ENCODE results near the gene RAB29. TPM values are rescaled to one million over a fixed set of nuclear protein-coding genes. Genes with fewer than 3 reads are reported as not detected.

Gene RAB29
- total and polyA plus RNA-seq, 9 of the 15 experiments (the other 6 are each of a cell fraction or from before 2014, with no cell fraction given): 6.3 to 17.6 (median 8.0) TPM

DNA sequence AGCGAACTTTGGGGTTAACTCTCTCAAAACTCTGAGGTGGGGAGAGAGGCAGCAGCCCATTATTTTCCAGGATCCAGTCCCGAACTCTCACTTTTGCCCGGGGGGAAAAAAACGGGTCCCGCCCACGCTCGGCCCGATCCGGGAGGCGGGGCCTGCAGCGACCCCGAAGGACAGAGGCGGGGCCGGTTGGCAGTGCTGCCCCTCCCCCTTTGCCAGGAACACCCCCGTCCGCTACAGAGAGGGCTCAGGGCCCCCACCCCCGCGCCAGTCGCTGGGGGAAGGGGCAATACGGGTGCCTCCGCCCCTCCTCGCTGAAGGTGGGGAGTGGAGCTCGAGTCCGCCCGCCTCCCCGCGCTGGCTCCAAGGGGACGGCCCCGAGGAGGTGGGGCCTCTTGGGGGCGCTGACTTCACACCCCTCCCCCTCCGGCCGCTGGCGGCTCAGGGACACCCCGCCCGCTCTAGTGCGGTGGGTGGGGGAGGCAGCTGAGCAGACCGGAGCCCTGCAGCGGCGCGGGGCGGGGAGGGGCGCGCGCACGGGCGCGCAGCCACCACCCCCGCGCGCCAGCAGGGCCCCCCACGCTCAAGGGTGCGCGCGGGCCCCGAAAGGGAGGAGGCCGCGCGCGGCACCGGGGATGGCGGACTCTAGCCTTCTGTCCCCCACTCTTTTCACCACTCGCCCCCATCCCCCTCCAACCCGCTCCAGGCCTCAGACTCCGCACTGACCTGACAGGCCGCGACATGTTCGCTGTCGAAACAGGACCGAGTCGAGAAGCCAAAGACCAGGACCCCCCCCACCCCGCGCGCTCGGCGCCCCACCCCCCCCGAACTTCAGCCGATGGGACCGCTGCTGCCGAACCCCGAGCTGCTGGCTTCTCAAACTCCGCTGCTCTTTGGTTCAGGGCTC, 25.8 kb downstream of the RAB29 start (continued):
- TF ChIP-seq ETV5 (CRISPR knock-in tag; IDR thresholded peaks at IDR 0.05; ENCODE audit: low read depth) (no peak; the same call in 1 of the 2 replicates), TCF7L2 (IDR thresholded peaks at IDR 0.05; ENCODE audit: low read depth, low read length) (no peak), CBX8 (IDR thresholded peaks at IDR 0.05; ENCODE audit: borderline replicate concordance, extremely low read depth, low read depth, low read length, poor library complexity, severe bottlenecking) (no peak), SIN3B (IDR thresholded peaks at IDR 0.05; ENCODE audit: low read depth) (no peak; the same call in 1 of the 2 replicates), FOXK1 (CRISPR knock-in tag; IDR thresholded peaks at IDR 0.05; ENCODE audit: borderline replicate concordance) (no peak), POLR2H (tag; IDR thresholded peaks at IDR 0.05; ENCODE audit: low read depth) (peak; percentile 43), SMARCA5 (IDR thresholded peaks at IDR 0.05) (no peak), SIRT6 (IDR thresholded peaks at IDR 0.05; ENCODE audit: low read depth, low read length) (no peak), ZNF41 (CRISPR knock-in tag; conservative IDR thresholded peaks at IDR 0.05) (no peak), ZNF316 (IDR thresholded peaks at IDR 0.05) (no peak), DACH1 (IDR thresholded peaks at IDR 0.05; ENCODE audit: partially characterized antibody) (no peak), DLX4 (CRISPR knock-in tag; IDR thresholded peaks at IDR 0.05) (no peak), ARHGAP35 (IDR thresholded peaks at IDR 0.05; ENCODE audit: partially characterized antibody) (no peak), DPF2 (IDR thresholded peaks at IDR 0.05) (peak; percentile 50; the same call in 1 of the 2 replicates), NELFE (IDR thresholded peaks at IDR 0.05; ENCODE audit: insufficient read depth, insufficient read length) (no peak), COPS2 (conservative IDR thresholded peaks at IDR 0.05) (no peak), ZNF24 (IDR thresholded peaks at IDR 0.05) (no peak), HMGXB4 (CRISPR knock-in tag; IDR thresholded peaks at IDR 0.05) (peak; percentile 31; the same call in 1 of the 2 replicates)
- TF ChIP-seq, protein P1, sequence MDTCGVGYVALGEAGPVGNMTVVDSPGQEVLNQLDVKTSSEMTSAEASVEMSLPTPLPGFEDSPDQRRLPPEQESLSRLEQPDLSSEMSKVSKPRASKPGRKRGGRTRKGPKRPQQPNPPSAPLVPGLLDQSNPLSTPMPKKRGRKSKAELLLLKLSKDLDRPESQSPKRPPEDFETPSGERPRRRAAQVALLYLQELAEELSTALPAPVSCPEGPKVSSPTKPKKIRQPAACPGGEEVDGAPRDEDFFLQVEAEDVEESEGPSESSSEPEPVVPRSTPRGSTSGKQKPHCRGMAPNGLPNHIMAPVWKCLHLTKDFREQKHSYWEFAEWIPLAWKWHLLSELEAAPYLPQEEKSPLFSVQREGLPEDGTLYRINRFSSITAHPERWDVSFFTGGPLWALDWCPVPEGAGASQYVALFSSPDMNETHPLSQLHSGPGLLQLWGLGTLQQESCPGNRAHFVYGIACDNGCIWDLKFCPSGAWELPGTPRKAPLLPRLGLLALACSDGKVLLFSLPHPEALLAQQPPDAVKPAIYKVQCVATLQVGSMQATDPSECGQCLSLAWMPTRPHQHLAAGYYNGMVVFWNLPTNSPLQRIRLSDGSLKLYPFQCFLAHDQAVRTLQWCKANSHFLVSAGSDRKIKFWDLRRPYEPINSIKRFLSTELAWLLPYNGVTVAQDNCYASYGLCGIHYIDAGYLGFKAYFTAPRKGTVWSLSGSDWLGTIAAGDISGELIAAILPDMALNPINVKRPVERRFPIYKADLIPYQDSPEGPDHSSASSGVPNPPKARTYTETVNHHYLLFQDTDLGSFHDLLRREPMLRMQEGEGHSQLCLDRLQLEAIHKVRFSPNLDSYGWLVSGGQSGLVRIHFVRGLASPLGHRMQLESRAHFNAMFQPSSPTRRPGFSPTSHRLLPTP (IDR thresholded peaks at IDR 0.05; ENCODE audit: borderline replicate concordance, extremely low read depth, insufficient read length): no peak

Data from K562 (cell line).